RKO (cell line): ENCODE measurements around the gene C2CD2L.
"Not testable (repeated sequence)": the region's sequence is repeated elsewhere in the genome, so short reads cannot be mapped to it uniquely, and the experiment has no call there.

Experiments used
- DNase-seq: peaks from one replicate; pipeline ENCODE4 v3.0.0-alpha.2; 2016; ENCODE audit warnings: low spot score

C2CD2L gene

DNA sequence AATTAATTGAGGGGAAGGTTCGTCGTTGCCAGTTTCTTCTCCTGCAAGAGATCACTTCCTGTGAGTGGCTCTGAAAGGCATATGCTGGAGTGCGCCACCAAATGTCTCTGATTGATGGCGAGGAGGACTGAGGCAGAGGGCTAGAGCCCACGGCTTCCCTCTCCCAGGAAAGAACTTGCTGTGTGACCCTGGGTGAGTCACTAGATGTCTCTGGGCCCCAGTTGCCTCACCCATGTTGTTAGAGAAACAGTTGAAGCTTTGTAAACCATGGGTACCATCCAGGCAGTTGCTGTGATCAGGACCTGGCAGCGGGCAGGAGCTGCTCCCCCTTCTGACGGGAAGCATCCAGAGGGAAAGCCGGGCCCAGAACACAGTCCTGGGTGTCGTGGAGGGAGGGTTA, 44.9 kb downstream of the C2CD2L start:
- DNase-seq: no peak

- no peak for DNase-seq
Measured at GRCh38 chr11:119152604-119153003, 45.5 kb downstream of the C2CD2L start.

- peak; percentile 41 for DNase-seq
Measured at GRCh38 chr11:119153049-119153818, 46.1 kb downstream of the C2CD2L start.

DNA sequence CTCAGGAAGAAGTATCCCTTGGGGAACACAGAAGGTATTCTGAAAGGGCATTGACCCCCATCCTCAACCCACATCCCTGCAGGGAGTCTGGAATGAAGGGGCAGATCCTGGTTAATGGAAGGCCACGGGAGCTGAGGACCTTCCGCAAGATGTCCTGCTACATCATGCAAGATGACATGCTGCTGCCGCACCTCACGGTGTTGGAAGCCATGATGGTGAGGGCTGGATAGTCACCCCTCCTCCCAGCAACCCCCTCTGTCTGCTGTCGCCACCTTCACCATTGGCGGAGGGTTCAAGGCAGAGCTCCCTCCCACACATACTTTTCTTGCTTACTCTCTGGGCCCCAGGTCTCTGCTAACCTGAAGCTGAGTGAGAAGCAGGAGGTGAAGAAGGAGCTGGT, 47.0 kb downstream of the C2CD2L start:
- DNase-seq: no peak

- DNase-seq: peak; percentile 34
Measured at GRCh38 chr11:119155733-119156492, 48.8 kb downstream of the C2CD2L start.

DNA sequence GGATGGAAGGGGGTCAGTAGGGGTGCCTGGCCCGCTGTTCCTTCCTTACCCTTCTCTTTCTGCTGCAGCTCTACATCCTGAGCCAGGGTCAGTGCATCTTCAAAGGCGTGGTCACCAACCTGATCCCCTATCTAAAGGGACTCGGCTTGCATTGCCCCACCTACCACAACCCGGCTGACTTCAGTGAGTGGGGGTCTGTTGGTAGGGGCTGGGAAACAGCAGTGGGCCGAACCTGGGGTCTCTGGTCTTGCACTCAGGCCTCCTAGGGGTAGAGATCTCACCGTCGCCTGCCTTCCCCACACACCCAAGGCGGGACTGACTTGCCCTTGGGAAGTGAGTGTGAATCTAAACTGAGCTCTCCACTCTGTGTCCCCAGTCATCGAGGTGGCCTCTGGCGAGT, 49.4 kb downstream of the C2CD2L start:
- no peak for DNase-seq

GRCh38 chr11:119157063-119157462, 49.9 kb downstream of the C2CD2L start:
- peak; percentile 35 for DNase-seq

- no peak for DNase-seq
Measured at GRCh38 chr11:119158467-119158866, 51.3 kb downstream of the C2CD2L start.

DNA sequence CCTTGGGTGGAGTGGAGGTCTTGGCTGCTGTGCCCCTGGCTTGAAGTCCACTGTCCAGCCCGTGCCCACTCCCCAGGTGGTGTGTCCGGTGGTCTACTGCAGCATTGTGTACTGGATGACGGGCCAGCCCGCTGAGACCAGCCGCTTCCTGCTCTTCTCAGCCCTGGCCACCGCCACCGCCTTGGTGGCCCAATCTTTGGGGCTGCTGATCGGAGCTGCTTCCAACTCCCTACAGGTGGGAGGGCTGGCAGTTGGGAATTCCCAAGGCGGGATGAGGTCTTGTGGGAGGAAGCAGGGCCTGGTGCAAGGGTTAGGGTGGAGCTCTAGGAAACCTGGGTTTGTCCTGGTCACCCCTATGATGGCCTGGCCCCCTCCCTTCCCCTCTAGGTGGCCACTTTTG, 53.0 kb downstream of the C2CD2L start:
- no peak for DNase-seq

- DNase-seq: no peak
Measured at GRCh38 chr11:119161871-119162270, 54.7 kb downstream of the C2CD2L start.

- DNase-seq: peak; percentile 75
Measured at GRCh38 chr11:119166368-119167076, 59.4 kb downstream of the C2CD2L start.

DNA sequence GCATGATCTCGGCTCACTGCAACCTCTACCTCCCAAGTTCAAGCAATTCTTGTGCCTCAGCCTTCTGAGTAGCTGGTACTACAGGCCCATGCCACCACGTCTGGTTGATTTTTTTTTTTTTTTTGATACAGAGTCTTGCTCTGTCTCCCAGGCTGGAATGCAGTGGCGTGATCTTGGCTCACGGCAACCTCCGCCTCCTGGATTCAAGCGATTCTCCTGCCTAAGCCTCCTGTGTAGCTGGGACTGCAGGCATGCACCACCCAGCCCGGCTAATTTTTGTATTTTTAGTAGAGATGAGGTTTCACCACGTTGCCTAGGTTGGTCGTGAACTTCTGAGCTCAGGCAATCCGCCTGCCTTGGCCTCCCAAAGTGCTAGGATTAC, 59.9 kb downstream of the C2CD2L start:
- DNase-seq: not testable (repeated sequence)

DNA sequence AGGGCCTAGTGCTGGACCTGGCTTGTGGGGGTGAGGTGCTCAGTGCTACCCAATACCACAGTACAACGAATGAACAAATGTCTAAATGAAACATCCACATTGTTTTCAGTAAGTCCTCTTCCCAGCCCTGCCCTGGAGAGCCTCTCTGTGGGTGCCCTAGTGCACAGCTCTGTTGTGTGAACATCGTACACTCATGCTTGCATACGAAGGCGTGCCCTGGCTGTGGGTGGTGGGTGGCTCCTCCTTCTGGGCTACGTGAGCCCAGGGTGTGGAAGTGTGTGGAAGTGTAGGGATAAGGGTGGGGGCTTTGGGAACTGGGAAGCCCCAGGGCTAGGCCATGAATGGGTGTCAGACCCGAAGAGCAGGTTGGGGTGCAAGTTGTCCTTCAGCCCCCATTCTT, 60.8 kb downstream of the C2CD2L start:
- no peak for DNase-seq
